Testis (tissue), 3 donors: ENCODE results near the gene TOM1L2. TPM values are rescaled to one million over a fixed set of nuclear protein-coding genes. Genes with fewer than 3 reads are reported as not detected.

Experiments
- DNase-seq: peaks from one replicate; pipeline ENCODE4 v3.0.0-alpha.2; 2019
- H3K27ac ChIP-seq, 2 donors: fragments of 200-600 bp; sonication (generic); one replicate each; pipeline ENCODE4 v1.5.1; 2019
- H3K27me3 ChIP-seq: fragments of 200-600 bp; sonication (generic); one replicate; pipeline ENCODE4 v1.5.1; 2019
- H3K36me3 ChIP-seq: fragments of 200-600 bp; sonication (generic); one replicate; pipeline ENCODE4 v1.5.1; 2017; ENCODE audit warnings: low read depth; ENCODE audit errors: missing control alignments
- H3K4me1 ChIP-seq: fragments of 200-600 bp; sonication (generic); one replicate; pipeline ENCODE4 v1.5.1; 2019
- H3K4me3 ChIP-seq, 2 donors: fragments of 200-600 bp; sonication (generic); one replicate each; pipeline ENCODE4 v1.5.1; 2017 to 2019
- H3K9me3 ChIP-seq: fragments of 200-600 bp; sonication (generic); one replicate; pipeline ENCODE4 v1.5.1; 2017
- CTCF ChIP-seq, 3 experiments: fragments of 450-650 bp in 2 of 3; fragments of 200-600 bp in 1 of 3; sonication (generic) in 1 of 3; IDR thresholded peaks; one replicate each; pipeline ENCODE4 v1.5.1; 2016 to 2019; ENCODE audit warnings: antibody characterized with exemption in 3 of 3, mild to moderate bottlenecking in 2 of 3, moderate library complexity in 1 of 3
- POLR2A ChIP-seq: fragments of 450-650 bp; IDR thresholded peaks from one replicate; pipeline ENCODE4 v1.6.1; 2017; ENCODE audit warnings: antibody characterized with exemption, mild to moderate bottlenecking, moderate library complexity
- WGBS, 2 donors: methylation state at CpG; one replicate each; pipeline ENCODE4 v1.1.5; 2018; 5-methylcytosine and 5-hydroxymethylcytosine counted together
- intact Hi-C: fragments of 100-400 bp; cut with DNase I; formaldehyde crosslinking; loops from one replicate; pipeline ENCODE4 v1.15.1; 2023; ENCODE audit warnings: low total_unique reads
- polyA plus RNA-seq: library from polyadenylated mRNA; stranded (reverse); fragments of 350-450 nt; fragmentation: Illumina TruSeq; extraction: RNeasy Lipid Tissue Mini Kit (QIAGEN cat#74804); gene quantifications from one replicate; pipeline ENCODE4 v1.2.3, GENCODE V29; 2014; ENCODE audit warnings: low read depth, low replicate concordance; ENCODE audit not compliant: insufficient read depth
- total RNA-seq, 2 donors: library from RNA; depleted of rRNA; stranded (reverse); fragments of >200 nt; gene quantifications; one replicate each; pipeline ENCODE4 v1.2.3, GENCODE V29; 2016

TOM1L2 gene
- total and polyA plus RNA-seq, 3 donors from 2014 or later = 92.4 to 221 (median 218) TPM

- Histone ChIP-seq H3K4me1 (peaks cover 9% of the 10 kb centered on the region), H3K27ac (no peak overlapping the region), H3K9me3 (no peaks in the 10 kb centered on the region), H3K36me3 (no peaks in the 10 kb centered on the region), H3K4me3 (no peak overlapping the region), H3K27me3 (no peaks in the 10 kb centered on the region)
- intact Hi-C loops = no loop called here
- no peak for DNase-seq
- 92 to 94% methylated on average over 19 to 30 of the region's 30 CpGs for WGBS, 2 donors
- TF ChIP-seq POLR2A (no peak), CTCF (IDR thresholded peaks at IDR 0.05) (no peak)
Observed at GRCh38 chr17:17797119-17797809, 174.9 kb downstream of the TOM1L2 start.

- WGBS, 2 donors = 96 to 100% methylated on average over 12 to 13 of the region's 13 CpGs
- Histone ChIP-seq H3K27ac (no peak overlapping the region), H3K4me3 (no peak overlapping the region), H3K4me1 (peaks cover 14% of the 10 kb centered on the region), H3K36me3 (no peaks in the 10 kb centered on the region), H3K9me3 (no peaks in the 10 kb centered on the region), H3K27me3 (no peaks in the 10 kb centered on the region)
- intact Hi-C loops = no loop called here
- no peak for TF ChIP-seq CTCF (IDR thresholded peaks at IDR 0.05)
- no peak for TF ChIP-seq POLR2A
- DNase-seq = no peak
Observed at GRCh38 chr17:17796787-17797061, 175.5 kb downstream of the TOM1L2 start.

- intact Hi-C loops = no loop called here
- no peaks in the 10 kb centered on the region for H3K36me3 ChIP-seq
- TF ChIP-seq CTCF (IDR thresholded peaks at IDR 0.05) (no peak), POLR2A (no peak)
- 94 to 96% methylated on average over 18 to 40 of the region's 40 CpGs for WGBS, 2 donors
- peaks cover 14% of the 10 kb centered on the region for H3K4me1 ChIP-seq
- no peaks in the 10 kb centered on the region for H3K27me3 ChIP-seq
- H3K4me3 ChIP-seq = no peak overlapping the region
- DNase-seq = no peak
- no peaks in the 10 kb centered on the region for H3K9me3 ChIP-seq
- no peak overlapping the region for H3K27ac ChIP-seq
Observed at GRCh38 chr17:17795946-17796786, 176.0 kb downstream of the TOM1L2 start.

- DNase-seq = no peak
- 65 to 80% methylated on average over 1 to 12 of the region's 12 CpGs for WGBS, 2 donors
- Histone ChIP-seq H3K4me3 (no peak overlapping the region), H3K4me1 (peaks cover 14% of the 10 kb centered on the region), H3K9me3 (no peaks in the 10 kb centered on the region), H3K27me3 (no peaks in the 10 kb centered on the region), H3K27ac (no peak overlapping the region), H3K36me3 (no peaks in the 10 kb centered on the region)
- no peak for TF ChIP-seq CTCF (IDR thresholded peaks at IDR 0.05)
- intact Hi-C loops = no loop called here
Observed at GRCh38 chr17:17795296-17795695, 176.9 kb downstream of the TOM1L2 start.
